ENCODE measurements around the gene NELL1.

DNA sequence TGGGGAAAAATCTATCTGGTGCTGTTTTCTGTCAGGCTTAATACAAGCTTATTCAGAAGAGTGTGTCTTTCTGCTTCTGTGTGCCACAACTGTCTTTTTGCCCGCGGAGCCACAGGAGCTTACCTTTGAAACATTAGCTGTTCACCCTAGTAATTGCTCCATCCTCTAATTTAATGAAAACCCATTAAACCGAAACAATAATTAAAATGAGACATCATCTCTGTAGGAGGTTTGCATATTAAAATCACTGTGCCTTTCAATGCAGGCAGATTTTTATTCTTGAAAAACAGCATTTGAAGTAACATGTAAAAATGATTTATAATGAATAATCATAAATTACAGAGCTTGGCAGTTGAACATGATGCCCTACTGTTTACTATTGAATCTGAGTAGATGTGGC lies 102.3 kb downstream of the NELL1 start:
- TF ChIP-seq POLR2A (IDR thresholded peaks at IDR 0.05) = no peak
- TF ChIP-seq, protein P1, sequence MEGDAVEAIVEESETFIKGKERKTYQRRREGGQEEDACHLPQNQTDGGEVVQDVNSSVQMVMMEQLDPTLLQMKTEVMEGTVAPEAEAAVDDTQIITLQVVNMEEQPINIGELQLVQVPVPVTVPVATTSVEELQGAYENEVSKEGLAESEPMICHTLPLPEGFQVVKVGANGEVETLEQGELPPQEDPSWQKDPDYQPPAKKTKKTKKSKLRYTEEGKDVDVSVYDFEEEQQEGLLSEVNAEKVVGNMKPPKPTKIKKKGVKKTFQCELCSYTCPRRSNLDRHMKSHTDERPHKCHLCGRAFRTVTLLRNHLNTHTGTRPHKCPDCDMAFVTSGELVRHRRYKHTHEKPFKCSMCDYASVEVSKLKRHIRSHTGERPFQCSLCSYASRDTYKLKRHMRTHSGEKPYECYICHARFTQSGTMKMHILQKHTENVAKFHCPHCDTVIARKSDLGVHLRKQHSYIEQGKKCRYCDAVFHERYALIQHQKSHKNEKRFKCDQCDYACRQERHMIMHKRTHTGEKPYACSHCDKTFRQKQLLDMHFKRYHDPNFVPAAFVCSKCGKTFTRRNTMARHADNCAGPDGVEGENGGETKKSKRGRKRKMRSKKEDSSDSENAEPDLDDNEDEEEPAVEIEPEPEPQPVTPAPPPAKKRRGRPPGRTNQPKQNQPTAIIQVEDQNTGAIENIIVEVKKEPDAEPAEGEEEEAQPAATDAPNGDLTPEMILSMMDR (IDR thresholded peaks at IDR 0.05) = no peak
- no peak for TF ChIP-seq POLR2AphosphoS5 (IDR thresholded peaks at IDR 0.05)

All from upper lobe of left lung (tissue), 4 donors.